ENCODE results near the gene PLXNA2. TPM values are rescaled to one million over a fixed set of nuclear protein-coding genes. Genes with fewer than 3 reads are reported as not detected.

The PLXNA2 gene
- total and polyA plus RNA-seq, 2 of the 13 experiments (the other 11 are each of a cell fraction or from before 2014, with no cell fraction given): 1.1 to 2.1 TPM

DNA sequence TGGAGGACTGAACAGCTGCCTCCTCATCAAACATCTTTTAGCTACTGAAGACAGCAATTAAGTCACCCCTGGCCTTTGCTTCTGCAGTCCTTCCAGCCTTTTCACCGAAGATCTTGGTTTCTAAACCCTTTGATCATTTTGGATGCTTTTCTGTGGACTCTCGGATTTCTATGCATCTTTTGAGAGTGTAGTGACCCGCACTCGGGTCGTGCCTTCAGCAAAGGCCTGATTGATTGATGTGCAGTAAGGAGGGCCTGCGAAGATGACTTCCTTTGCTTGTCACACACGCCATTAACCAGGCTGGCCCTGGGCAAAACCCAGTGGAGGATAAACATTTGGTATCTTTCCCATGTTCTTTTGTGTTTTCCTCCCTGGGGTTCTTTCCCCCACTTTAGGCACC lies 175.8 kb downstream of the PLXNA2 start (continued):
- TF ChIP-seq, protein P1, sequence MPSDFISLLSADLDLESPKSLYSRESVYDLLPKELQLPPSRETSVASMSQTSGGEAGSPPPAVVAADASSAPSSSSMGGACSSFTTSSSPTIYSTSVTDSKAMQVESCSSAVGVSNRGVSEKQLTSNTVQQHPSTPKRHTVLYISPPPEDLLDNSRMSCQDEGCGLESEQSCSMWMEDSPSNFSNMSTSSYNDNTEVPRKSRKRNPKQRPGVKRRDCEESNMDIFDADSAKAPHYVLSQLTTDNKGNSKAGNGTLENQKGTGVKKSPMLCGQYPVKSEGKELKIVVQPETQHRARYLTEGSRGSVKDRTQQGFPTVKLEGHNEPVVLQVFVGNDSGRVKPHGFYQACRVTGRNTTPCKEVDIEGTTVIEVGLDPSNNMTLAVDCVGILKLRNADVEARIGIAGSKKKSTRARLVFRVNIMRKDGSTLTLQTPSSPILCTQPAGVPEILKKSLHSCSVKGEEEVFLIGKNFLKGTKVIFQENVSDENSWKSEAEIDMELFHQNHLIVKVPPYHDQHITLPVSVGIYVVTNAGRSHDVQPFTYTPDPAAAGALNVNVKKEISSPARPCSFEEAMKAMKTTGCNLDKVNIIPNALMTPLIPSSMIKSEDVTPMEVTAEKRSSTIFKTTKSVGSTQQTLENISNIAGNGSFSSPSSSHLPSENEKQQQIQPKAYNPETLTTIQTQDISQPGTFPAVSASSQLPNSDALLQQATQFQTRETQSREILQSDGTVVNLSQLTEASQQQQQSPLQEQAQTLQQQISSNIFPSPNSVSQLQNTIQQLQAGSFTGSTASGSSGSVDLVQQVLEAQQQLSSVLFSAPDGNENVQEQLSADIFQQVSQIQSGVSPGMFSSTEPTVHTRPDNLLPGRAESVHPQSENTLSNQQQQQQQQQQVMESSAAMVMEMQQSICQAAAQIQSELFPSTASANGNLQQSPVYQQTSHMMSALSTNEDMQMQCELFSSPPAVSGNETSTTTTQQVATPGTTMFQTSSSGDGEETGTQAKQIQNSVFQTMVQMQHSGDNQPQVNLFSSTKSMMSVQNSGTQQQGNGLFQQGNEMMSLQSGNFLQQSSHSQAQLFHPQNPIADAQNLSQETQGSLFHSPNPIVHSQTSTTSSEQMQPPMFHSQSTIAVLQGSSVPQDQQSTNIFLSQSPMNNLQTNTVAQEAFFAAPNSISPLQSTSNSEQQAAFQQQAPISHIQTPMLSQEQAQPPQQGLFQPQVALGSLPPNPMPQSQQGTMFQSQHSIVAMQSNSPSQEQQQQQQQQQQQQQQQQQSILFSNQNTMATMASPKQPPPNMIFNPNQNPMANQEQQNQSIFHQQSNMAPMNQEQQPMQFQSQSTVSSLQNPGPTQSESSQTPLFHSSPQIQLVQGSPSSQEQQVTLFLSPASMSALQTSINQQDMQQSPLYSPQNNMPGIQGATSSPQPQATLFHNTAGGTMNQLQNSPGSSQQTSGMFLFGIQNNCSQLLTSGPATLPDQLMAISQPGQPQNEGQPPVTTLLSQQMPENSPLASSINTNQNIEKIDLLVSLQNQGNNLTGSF (CRISPR knock-in tag; IDR thresholded peaks at IDR 0.05): no peak
- TF ChIP-seq, protein P2, sequence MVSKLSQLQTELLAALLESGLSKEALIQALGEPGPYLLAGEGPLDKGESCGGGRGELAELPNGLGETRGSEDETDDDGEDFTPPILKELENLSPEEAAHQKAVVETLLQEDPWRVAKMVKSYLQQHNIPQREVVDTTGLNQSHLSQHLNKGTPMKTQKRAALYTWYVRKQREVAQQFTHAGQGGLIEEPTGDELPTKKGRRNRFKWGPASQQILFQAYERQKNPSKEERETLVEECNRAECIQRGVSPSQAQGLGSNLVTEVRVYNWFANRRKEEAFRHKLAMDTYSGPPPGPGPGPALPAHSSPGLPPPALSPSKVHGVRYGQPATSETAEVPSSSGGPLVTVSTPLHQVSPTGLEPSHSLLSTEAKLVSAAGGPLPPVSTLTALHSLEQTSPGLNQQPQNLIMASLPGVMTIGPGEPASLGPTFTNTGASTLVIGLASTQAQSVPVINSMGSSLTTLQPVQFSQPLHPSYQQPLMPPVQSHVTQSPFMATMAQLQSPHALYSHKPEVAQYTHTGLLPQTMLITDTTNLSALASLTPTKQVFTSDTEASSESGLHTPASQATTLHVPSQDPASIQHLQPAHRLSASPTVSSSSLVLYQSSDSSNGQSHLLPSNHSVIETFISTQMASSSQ (IDR thresholded peaks at IDR 0.05; ENCODE audit: low read depth): no peak
- TF ChIP-seq, protein P2 (CRISPR knock-in tag; IDR thresholded peaks at IDR 0.05; ENCODE audit: borderline replicate concordance): no peak
- no peak for TF ChIP-seq ELF1 (CRISPR knock-in tag; IDR thresholded peaks at IDR 0.05)
- no peak for TF ChIP-seq SNAPC2 (CRISPR knock-in tag; IDR thresholded peaks at IDR 0.05)
- no peak for TF ChIP-seq ARHGAP35 (CRISPR knock-in tag; IDR thresholded peaks at IDR 0.05; ENCODE audit: borderline replicate concordance)
- TF ChIP-seq NFKB2 (CRISPR knock-in tag; IDR thresholded peaks at IDR 0.05; ENCODE audit: borderline replicate concordance): no peak
- no peak for TF ChIP-seq MYC (CRISPR knock-in tag; IDR thresholded peaks at IDR 0.05; ENCODE audit: borderline replicate concordance)
- TF ChIP-seq GMEB2 (CRISPR knock-in tag; IDR thresholded peaks at IDR 0.05; ENCODE audit: low read depth): no peak
- TF ChIP-seq KDM6A (CRISPR knock-in tag; IDR thresholded peaks at IDR 0.05; ENCODE audit: low read depth): no peak
- no peak for TF ChIP-seq REXO4 (CRISPR knock-in tag; IDR thresholded peaks at IDR 0.05; ENCODE audit: borderline replicate concordance)
- no peak for TF ChIP-seq ZNF513 (CRISPR knock-in tag; conservative IDR thresholded peaks at IDR 0.05)

Data from HepG2 (cell line).